ENCODE data around the gene CTCF. TPM values are rescaled to one million over a fixed set of nuclear protein-coding genes. Genes with fewer than 3 reads are reported as not detected.
A peak's percentile ranks its signal among the peaks of the same experiment; 100 is the strongest.

Gene CTCF
- total and polyA plus RNA-seq, 4 donors = 10.1 to 35.3 (median 15.5) TPM

DNA sequence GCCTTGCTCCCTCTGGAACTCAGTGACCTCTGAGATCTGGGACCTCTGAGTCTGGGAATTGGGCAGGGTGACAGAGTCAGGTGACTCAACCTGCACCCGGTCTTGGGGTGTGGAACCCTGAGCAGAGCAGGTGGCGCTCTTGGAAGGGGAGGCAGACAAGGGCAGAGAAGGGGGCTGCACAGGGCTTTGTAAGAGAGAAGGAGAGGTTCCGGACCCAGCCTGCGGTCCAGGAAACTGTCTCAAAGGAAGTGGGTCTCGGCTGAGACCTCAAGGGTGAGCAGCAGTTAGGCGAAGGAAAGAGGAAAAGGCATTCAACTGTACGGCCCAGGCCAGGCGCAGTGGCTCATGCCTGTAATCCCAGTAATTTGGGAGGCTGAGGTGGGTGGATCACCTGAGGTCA, 43.6 kb upstream of the CTCF start (continued):
- TF ChIP-seq, protein P1, sequence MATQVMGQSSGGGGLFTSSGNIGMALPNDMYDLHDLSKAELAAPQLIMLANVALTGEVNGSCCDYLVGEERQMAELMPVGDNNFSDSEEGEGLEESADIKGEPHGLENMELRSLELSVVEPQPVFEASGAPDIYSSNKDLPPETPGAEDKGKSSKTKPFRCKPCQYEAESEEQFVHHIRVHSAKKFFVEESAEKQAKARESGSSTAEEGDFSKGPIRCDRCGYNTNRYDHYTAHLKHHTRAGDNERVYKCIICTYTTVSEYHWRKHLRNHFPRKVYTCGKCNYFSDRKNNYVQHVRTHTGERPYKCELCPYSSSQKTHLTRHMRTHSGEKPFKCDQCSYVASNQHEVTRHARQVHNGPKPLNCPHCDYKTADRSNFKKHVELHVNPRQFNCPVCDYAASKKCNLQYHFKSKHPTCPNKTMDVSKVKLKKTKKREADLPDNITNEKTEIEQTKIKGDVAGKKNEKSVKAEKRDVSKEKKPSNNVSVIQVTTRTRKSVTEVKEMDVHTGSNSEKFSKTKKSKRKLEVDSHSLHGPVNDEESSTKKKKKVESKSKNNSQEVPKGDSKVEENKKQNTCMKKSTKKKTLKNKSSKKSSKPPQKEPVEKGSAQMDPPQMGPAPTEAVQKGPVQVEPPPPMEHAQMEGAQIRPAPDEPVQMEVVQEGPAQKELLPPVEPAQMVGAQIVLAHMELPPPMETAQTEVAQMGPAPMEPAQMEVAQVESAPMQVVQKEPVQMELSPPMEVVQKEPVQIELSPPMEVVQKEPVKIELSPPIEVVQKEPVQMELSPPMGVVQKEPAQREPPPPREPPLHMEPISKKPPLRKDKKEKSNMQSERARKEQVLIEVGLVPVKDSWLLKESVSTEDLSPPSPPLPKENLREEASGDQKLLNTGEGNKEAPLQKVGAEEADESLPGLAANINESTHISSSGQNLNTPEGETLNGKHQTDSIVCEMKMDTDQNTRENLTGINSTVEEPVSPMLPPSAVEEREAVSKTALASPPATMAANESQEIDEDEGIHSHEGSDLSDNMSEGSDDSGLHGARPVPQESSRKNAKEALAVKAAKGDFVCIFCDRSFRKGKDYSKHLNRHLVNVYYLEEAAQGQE (IDR thresholded peaks at IDR 0.05) = no peak
- no peak for TF ChIP-seq RAD21 (IDR thresholded peaks at IDR 0.05)
- TF ChIP-seq, protein P2, sequence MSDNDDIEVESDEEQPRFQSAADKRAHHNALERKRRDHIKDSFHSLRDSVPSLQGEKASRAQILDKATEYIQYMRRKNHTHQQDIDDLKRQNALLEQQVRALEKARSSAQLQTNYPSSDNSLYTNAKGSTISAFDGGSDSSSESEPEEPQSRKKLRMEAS (IDR thresholded peaks at IDR 0.05) = no peak
- TF ChIP-seq GABPA (IDR thresholded peaks at IDR 0.05 in 1 of 2, conservative IDR thresholded peaks at IDR 0.05 in 1 of 2) = no peak
- TF ChIP-seq EGR1 (IDR thresholded peaks at IDR 0.05; ENCODE audit: low read depth in 2 of 2) = no peak
- no peak for TF ChIP-seq JUND (IDR thresholded peaks at IDR 0.05)
- TF ChIP-seq FOXA2 (IDR thresholded peaks at IDR 0.05) = no peak
- no peak for TF ChIP-seq YY1 (IDR thresholded peaks at IDR 0.05)

DNA sequence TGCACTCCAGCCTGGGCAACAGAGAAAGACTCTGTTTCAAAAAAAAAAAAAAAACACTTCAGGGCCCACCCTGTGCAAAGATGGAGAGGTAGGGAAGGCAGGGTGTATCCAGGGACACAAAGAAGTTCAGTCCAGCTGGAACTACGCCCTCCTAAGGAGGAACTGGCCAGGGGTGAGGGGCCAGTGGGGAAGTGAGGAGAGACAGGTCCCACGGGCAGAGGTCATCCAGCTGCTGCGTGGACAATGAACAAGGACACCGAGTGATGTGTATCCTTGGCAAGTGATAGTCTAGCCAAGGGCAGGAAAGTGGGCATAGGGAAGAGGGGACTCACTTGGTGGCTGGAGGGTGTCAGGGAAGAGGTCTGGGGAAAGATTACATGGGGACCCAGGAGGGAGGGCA, 43.1 kb upstream of the CTCF start:
- no peak for DNase-seq (ENCODE audit: low spot score)
- Histone ChIP-seq H3K9me3 (ENCODE audit: control insufficient read depth in 4 of 4, low read length in 3 of 4) (no peaks in the 10 kb centered on the region), H3K4me1 (ENCODE audit: control insufficient read depth in 4 of 4, insufficient read depth in 4 of 4, low read length in 3 of 4) (peaks cover 0 to 17% (median 13%) of the 10 kb centered on the region in 4 donors), H3K27me3 (ENCODE audit: control insufficient read depth in 4 of 4, insufficient read depth in 4 of 4, low read length in 3 of 4) (no peaks in the 10 kb centered on the region), H3K4me3 (ENCODE audit: low read depth in 1 of 3, low read length in 3 of 3) (no peak overlapping the region), H3K36me3 (ENCODE audit: control insufficient read depth in 4 of 4, insufficient read depth in 3 of 4, low read depth in 1 of 4, low read length in 3 of 4) (no peaks in the 10 kb centered on the region), H3K9ac (ENCODE audit: low read depth in 1 of 2, low read length in 2 of 2) (no peak overlapping the region), H3K27ac (ENCODE audit: low read depth in 1 of 2, low read length in 2 of 2) (no peak overlapping the region)
- WGBS = 47% methylated on average over 4 of the region's 4 CpGs
- TF ChIP-seq FOXA2 (IDR thresholded peaks at IDR 0.05) (no peak), HNF4A (conservative IDR thresholded peaks at IDR 0.05) (no peak), NR2F2 (IDR thresholded peaks at IDR 0.05) (no peak)
- TF ChIP-seq, protein P2 (IDR thresholded peaks at IDR 0.05) = no peak

DNA sequence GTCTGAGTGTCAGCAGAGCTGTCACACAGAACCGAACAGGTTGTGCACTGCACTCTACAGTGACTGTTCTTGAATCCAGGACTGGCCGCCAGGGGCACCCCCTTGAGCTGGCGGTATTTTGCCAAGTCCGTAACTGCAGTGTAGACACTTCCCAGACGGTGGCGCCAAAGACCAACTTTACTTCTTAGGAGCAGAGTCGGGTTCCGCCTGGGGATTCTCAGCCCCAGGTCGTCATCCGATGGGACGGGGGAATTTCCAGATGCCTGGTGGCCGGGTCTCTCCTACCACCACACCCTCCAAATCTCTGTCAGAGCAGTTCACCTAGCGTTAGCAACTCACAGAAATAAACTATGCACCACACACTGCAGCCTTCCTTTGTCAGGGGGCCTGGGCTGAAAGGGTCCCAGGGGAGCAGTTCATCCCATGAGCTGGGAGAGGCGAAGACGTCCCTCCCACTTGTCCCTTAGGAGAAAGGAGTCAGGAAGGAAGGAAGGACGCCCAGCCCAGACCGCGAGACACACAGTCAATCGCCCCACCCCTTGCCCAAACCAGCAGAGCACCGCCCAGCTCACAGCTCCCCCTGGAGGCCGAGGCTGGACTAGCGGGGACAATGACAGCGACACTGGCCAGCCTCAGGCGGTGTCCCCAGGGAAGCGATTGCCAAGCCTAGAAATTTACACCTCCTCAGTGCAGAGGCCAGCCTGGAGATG, 41.1 kb upstream of the CTCF start:
- under 1% methylated on average over 25 of the region's 25 CpGs for WGBS
- H3K9me3 ChIP-seq (ENCODE audit: control insufficient read depth in 4 of 4, low read length in 3 of 4) = no peaks in the 10 kb centered on the region
- H3K4me1 ChIP-seq (ENCODE audit: control insufficient read depth in 4 of 4, insufficient read depth in 4 of 4, low read length in 3 of 4) = peaks cover 1 to 26% (median 18%) of the 10 kb centered on the region in 4 donors
- H3K36me3 ChIP-seq (ENCODE audit: control insufficient read depth in 4 of 4, insufficient read depth in 3 of 4, low read depth in 1 of 4, low read length in 3 of 4) = no peaks in the 10 kb centered on the region
- H3K4me3 ChIP-seq (ENCODE audit: low read depth in 1 of 3, low read length in 3 of 3) = peak overlapping the region; percentile 11 to 48 (median 37)
- peak; percentile 98 for DNase-seq (ENCODE audit: low spot score)
- H3K27me3 ChIP-seq (ENCODE audit: control insufficient read depth in 4 of 4, insufficient read depth in 4 of 4, low read length in 3 of 4) = no peaks in the 10 kb centered on the region
- peak overlapping the region; percentile 68 to 84 for H3K27ac ChIP-seq (ENCODE audit: low read depth in 1 of 2, low read length in 2 of 2)
- peak overlapping the region in 1 of 2 donors; percentile 3 for H3K9ac ChIP-seq (ENCODE audit: low read depth in 1 of 2, low read length in 2 of 2)
- TF ChIP-seq YY1 (IDR thresholded peaks at IDR 0.05) (peak; percentile 53), HNF4G (IDR thresholded peaks at IDR 0.05) (no peak), TAF1 (conservative IDR thresholded peaks at IDR 0.05) (no peak), HNF4A (conservative IDR thresholded peaks at IDR 0.05) (no peak), NR2F2 (IDR thresholded peaks at IDR 0.05) (peak; percentile 11), JUND (IDR thresholded peaks at IDR 0.05) (peak in 1 of 2 donors; percentile 28), RAD21 (IDR thresholded peaks at IDR 0.05) (peak; percentile 86 to 96), FOXA1 (IDR thresholded peaks at IDR 0.05) (no peak), EGR1 (IDR thresholded peaks at IDR 0.05; ENCODE audit: low read depth in 2 of 2) (no peak)
- TF ChIP-seq, protein P3, sequence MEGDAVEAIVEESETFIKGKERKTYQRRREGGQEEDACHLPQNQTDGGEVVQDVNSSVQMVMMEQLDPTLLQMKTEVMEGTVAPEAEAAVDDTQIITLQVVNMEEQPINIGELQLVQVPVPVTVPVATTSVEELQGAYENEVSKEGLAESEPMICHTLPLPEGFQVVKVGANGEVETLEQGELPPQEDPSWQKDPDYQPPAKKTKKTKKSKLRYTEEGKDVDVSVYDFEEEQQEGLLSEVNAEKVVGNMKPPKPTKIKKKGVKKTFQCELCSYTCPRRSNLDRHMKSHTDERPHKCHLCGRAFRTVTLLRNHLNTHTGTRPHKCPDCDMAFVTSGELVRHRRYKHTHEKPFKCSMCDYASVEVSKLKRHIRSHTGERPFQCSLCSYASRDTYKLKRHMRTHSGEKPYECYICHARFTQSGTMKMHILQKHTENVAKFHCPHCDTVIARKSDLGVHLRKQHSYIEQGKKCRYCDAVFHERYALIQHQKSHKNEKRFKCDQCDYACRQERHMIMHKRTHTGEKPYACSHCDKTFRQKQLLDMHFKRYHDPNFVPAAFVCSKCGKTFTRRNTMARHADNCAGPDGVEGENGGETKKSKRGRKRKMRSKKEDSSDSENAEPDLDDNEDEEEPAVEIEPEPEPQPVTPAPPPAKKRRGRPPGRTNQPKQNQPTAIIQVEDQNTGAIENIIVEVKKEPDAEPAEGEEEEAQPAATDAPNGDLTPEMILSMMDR (IDR thresholded peaks at IDR 0.05; ENCODE audit: low read depth, low read length, missing input control) = peak; percentile 99
- TF ChIP-seq, protein P1 (IDR thresholded peaks at IDR 0.05) = no peak
- TF ChIP-seq, protein P2 (IDR thresholded peaks at IDR 0.05) = no peak
- TF ChIP-seq, protein P4, sequence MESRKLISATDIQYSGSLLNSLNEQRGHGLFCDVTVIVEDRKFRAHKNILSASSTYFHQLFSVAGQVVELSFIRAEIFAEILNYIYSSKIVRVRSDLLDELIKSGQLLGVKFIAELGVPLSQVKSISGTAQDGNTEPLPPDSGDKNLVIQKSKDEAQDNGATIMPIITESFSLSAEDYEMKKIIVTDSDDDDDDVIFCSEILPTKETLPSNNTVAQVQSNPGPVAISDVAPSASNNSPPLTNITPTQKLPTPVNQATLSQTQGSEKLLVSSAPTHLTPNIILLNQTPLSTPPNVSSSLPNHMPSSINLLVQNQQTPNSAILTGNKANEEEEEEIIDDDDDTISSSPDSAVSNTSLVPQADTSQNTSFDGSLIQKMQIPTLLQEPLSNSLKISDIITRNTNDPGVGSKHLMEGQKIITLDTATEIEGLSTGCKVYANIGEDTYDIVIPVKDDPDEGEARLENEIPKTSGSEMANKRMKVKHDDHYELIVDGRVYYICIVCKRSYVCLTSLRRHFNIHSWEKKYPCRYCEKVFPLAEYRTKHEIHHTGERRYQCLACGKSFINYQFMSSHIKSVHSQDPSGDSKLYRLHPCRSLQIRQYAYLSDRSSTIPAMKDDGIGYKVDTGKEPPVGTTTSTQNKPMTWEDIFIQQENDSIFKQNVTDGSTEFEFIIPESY (IDR thresholded peaks at IDR 0.05) = no peak
- TF ChIP-seq, protein P5, sequence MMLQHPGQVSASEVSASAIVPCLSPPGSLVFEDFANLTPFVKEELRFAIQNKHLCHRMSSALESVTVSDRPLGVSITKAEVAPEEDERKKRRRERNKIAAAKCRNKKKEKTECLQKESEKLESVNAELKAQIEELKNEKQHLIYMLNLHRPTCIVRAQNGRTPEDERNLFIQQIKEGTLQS (IDR thresholded peaks at IDR 0.05) = no peak
